GM12878 (cell line): Measurements from ENCODE around the gene FAM193B. TPM values are rescaled to one million over a fixed set of nuclear protein-coding genes. Genes with fewer than 3 reads are reported as not detected.

Experiments
- ATAC-seq: fragments of 200-7000 bp; cut with Tn5 transposase; 3 replicates; pipeline ENCODE4 v1.9.1; 2020; ENCODE audit warnings: mild to moderate bottlenecking, moderate library complexity
- BruUV-seq: library from RNA; stranded (reverse); fragments of 400-500 nt; replicated peaks from 2 replicates; lab custom pipeline; 2021; lab: Mats Ljungman, UMichigan
- CTCF ChIA-PET: fragments of 300-600 bp; sonication (Branson Sonifier 250); formaldehyde crosslinking; extraction: SDS; loops from one replicate; lab custom pipeline; 2021; ENCODE audit warnings: inconsistent platforms; lab: Yijun Ruan, JAX
- POLR2A ChIA-PET: fragments of 350-600 bp; formaldehyde crosslinking; extraction: SDS; loops from one replicate; lab custom pipeline; 2021; ENCODE audit warnings: inconsistent platforms; lab: Charles Lee
- RAD21 ChIA-PET: fragments of 300-600 bp; sonication (Branson Sonifier 250); formaldehyde crosslinking; loops from one replicate; lab custom pipeline; 2023; ENCODE audit warnings: antibody characterized with exemption; ENCODE audit not compliant: unreplicated experiment; lab: Charles Lee
- SMC1A ChIA-PET: fragments of 300-600 bp; sonication (Branson Sonifier 250); formaldehyde crosslinking; loops from one replicate; lab custom pipeline; 2023; ENCODE audit not compliant: unreplicated experiment, uncharacterized antibody; lab: Charles Lee
- DNase-seq: peaks from one replicate; pipeline ENCODE4 v3.0.0-alpha.2; 2011; ENCODE audit warnings: low read depth, low spot score
- FAIRE-seq: peaks from 3 replicates; lab custom pipeline; 2011; peaks lifted over from hg19 to GRCh38; lab: Jason Lieb, UNC
- H2AFZ ChIP-seq: 2 replicates; pipeline ENCODE4 v1.6.0; 2011; ENCODE audit warnings: low read depth, low read length, control low read depth; ENCODE audit not compliant: control insufficient read depth
- H3K27ac ChIP-seq: 2 replicates; pipeline ENCODE4 v1.5.1; 2011; ENCODE audit warnings: control low read depth; ENCODE audit not compliant: control insufficient read depth, insufficient read depth
- H3K27me3 ChIP-seq, 2 experiments: replicated peaks in 1 of 2; 2 replicates each; pipeline versions ENCODE4 v1.6.0 to v1.6.1; 2011; ENCODE audit warnings: low read length in 1 of 2; ENCODE audit not compliant: control insufficient read depth in 2 of 2, insufficient read depth in 2 of 2
- H3K36me3 ChIP-seq, 2 experiments: 2 replicates each; pipeline ENCODE4 v1.5.1; 2011; ENCODE audit warnings: low read length in 1 of 2; ENCODE audit not compliant: control insufficient read depth in 2 of 2, insufficient read depth in 2 of 2
- H3K4me1 ChIP-seq: 2 replicates; pipeline ENCODE4 v1.6.1; 2011; ENCODE audit warnings: mild to moderate bottlenecking, low read length, moderate library complexity, mixed read lengths; ENCODE audit not compliant: control insufficient read depth, insufficient read depth
- H3K4me2 ChIP-seq: 2 replicates; pipeline ENCODE4 v1.6.0; 2011; ENCODE audit warnings: control low read depth; ENCODE audit not compliant: control insufficient read depth, insufficient read depth
- H3K4me3 ChIP-seq: fragments of 200-600 bp; sonication (generic); 2 replicates; pipeline ENCODE4 v1.5.1; 2016
- H3K79me2 ChIP-seq: 2 replicates; pipeline ENCODE4 v1.6.0; 2011; ENCODE audit warnings: low read length; ENCODE audit not compliant: control insufficient read depth, insufficient read depth
- H3K9ac ChIP-seq: 2 replicates; pipeline ENCODE4 v1.8.0; 2011; ENCODE audit warnings: low read length, control low read depth, mixed read lengths; ENCODE audit not compliant: control insufficient read depth, insufficient read depth
- H3K9me3 ChIP-seq: replicated peaks from 3 replicates; pipeline ENCODE4 v1.5.1; 2011; ENCODE audit warnings: mild to moderate bottlenecking, low read length; ENCODE audit not compliant: control insufficient read depth, insufficient read depth
- H4K20me1 ChIP-seq: 2 replicates; pipeline ENCODE4 v1.6.0; 2011; ENCODE audit not compliant: control insufficient read depth, insufficient read depth
- CEBPB ChIP-seq, 2 experiments: fragments of 150-350 bp in 1 of 2; IDR thresholded peaks; 2 replicates each; pipeline ENCODE4 v1.6.1; 2012 to 2014; ENCODE audit warnings: low read depth in 2 of 2, low read length in 2 of 2, borderline replicate concordance in 1 of 2, inconsistent platforms in 1 of 2
- EZH2 ChIP-seq: IDR thresholded peaks from 2 replicates; pipeline ENCODE4 v1.6.1; 2012; ENCODE audit warnings: low read depth, mild to moderate bottlenecking, control low read depth, inconsistent platforms, low read length, borderline replicate concordance; ENCODE audit not compliant: control insufficient read depth
- JUNB ChIP-seq: IDR thresholded peaks from 2 replicates; pipeline ENCODE4 v1.6.1; 2016; ENCODE audit warnings: antibody characterized with exemption, mild to moderate bottlenecking
- KDM1A ChIP-seq: fragments of 200-600 bp; sonication (generic); IDR thresholded peaks from 2 replicates; pipeline ENCODE4 v1.6.1; 2016; ENCODE audit warnings: borderline replicate concordance
- MEF2A ChIP-seq: IDR thresholded peaks from 2 replicates; pipeline ENCODE4 v1.6.1; 2011; ENCODE audit warnings: low read depth, mild to moderate bottlenecking, low read length, moderate library complexity; ENCODE audit not compliant: insufficient read depth
- MXI1 ChIP-seq: fragments of 150-350 bp; IDR thresholded peaks from 2 replicates; pipeline ENCODE4 v1.6.1; 2011; ENCODE audit warnings: low read depth, mild to moderate bottlenecking, inconsistent platforms, low read length, improper control_type of control experiment
- NFXL1 ChIP-seq: fragments of 450-650 bp; IDR thresholded peaks from 2 replicates; pipeline ENCODE4 v1.6.1; 2017; ENCODE audit warnings: antibody characterized with exemption, mild to moderate bottlenecking, borderline replicate concordance
- RUNX3 ChIP-seq: IDR thresholded peaks from 2 replicates; pipeline ENCODE4 v1.6.1; 2012; ENCODE audit warnings: low read length, inconsistent platforms
- TCF12 ChIP-seq: IDR thresholded peaks from 2 replicates; pipeline ENCODE4 v1.6.1; 2011; ENCODE audit warnings: low read depth, mild to moderate bottlenecking, low read length
- ZBTB4 ChIP-seq: fragments of 450-650 bp; formaldehyde crosslinking; IDR thresholded peaks from 2 replicates; pipeline ENCODE4 v1.4.0; 2022; ENCODE audit warnings: mild to moderate bottlenecking, moderate library complexity
- ZSCAN29 ChIP-seq: fragments of 450-650 bp; IDR thresholded peaks from 2 replicates; pipeline ENCODE4 v1.6.1; 2017; ENCODE audit warnings: mild to moderate bottlenecking, moderate library complexity
- WGBS: methylation state at CpG from one replicate; pipeline ENCODE4 v1.1.6; 2016; ENCODE audit warnings: low lambda C conversion rate; ENCODE audit not compliant: insufficient replicate concordance, insufficient coverage; ENCODE audit errors: missing lambda C conversion rate; 5-methylcytosine and 5-hydroxymethylcytosine counted together
- in situ Hi-C: fragments of 300-500 bp; cut with MboI; formaldehyde crosslinking; loops from 9 replicates; pipeline ENCODE4 v1.14.3; 2018; ENCODE audit warnings: mixed read lengths
- intact Hi-C: fragments of 100-400 bp; cut with micrococcal nuclease; formaldehyde crosslinking; loops from one replicate; pipeline ENCODE4 v1.14.2; 2022; ENCODE audit not compliant: unreplicated experiment
- polyA plus RNA-seq, 11 experiments: library from polyadenylated mRNA; depleted of rRNA in 4 of 11; unstranded in 6 of 11; stranded (reverse) in 5 of 11; fragments of >200 nt; fragmentation: Nextera tagmentation in 4 of 11; fragmentation: Illumina TruSeq in 1 of 11; extraction: Ambion mirVana in 4 of 11; extraction: Trizol in 1 of 11; gene quantifications; 1 replicate in 1 of 11; 2 replicates in 10 of 11; pipeline versions ENCODE4 v1.2.1 to v1.2.3, GENCODE V29; 2011 to 2016; ENCODE audit warnings: inconsistent platforms in 2 of 11, missing spikeins in 2 of 11, low read depth in 1 of 11
- total RNA-seq, 4 experiments: library from RNA; depleted of rRNA in 3 of 4; stranded (reverse); fragments of >200 nt in 3 of 4; fragmentation: Illumina TruSeq in 1 of 4; extraction: Trizol in 1 of 4; gene quantifications; 2 replicates each; pipeline versions ENCODE4 v1.2.1 to v1.2.3, GENCODE V29; 2013 to 2021

Gene FAM193B
- total and polyA plus RNA-seq, 10 of the 15 experiments (the other 5 are each of a cell fraction or from before 2014, with no cell fraction given) = 3.3 to 47.0 (median 25.1) TPM

- H3K9ac ChIP-seq = no peak overlapping the region
- H3K4me2 ChIP-seq = no peak overlapping the region
- ChIA-PET POLR2A (no interaction called here), SMC1A (no interaction called here), RAD21 (no interaction called here)
- no TSS peak for BruUV-seq
- peaks cover 0 to 6% of the 10 kb centered on the region in 2 experiments; a peak in 2 of 4 replicates for H3K36me3 ChIP-seq
- no peaks in the 10 kb centered on the region for H4K20me1 ChIP-seq
- intact Hi-C loops (no loop called here), in situ Hi-C loops (no loop called here)
- peaks cover 2% of the 10 kb centered on the region; the same call in 1 of the 2 replicates for H3K79me2 ChIP-seq
- H3K4me1 ChIP-seq = peaks cover 21% of the 10 kb centered on the region
- H3K9me3 ChIP-seq = no peaks in the 10 kb centered on the region
- no peak overlapping the region for H3K4me3 ChIP-seq
- no peak overlapping the region for H3K27ac ChIP-seq
- DNase-seq (no peak), ATAC-seq (no peak)
- no peaks in the 10 kb centered on the region for H3K27me3 ChIP-seq
- TF ChIP-seq MEF2A (no peak), MXI1 (no peak), JUNB (no peak), CEBPB (IDR thresholded peaks at IDR 0.05; ENCODE audit: borderline replicate concordance in 1 of 2, low read depth in 2 of 2, low read length in 2 of 2) (no peak), ZBTB4 (CRISPR knock-in tag) (no peak), EZH2 (no peak), RUNX3 (no peak), KDM1A (no peak), NFXL1 (no peak), ZSCAN29 (no peak), TCF12 (no peak)
- TF ChIP-seq, all 136 proteins: peak for 0
- no peak overlapping the region for H2AFZ ChIP-seq
- FAIRE-seq = no peak
- CTCF ChIA-PET = no interaction called here
- WGBS = 86% methylated on average over 7 of the region's 16 CpGs
Observed at GRCh38 chr5:177490992-177491391, 63.4 kb downstream of the FAM193B start.
